ENCODE data around the gene ARHGAP42.

GRCh38 chr11:100892886-100893285 lies 205.8 kb downstream of the ARHGAP42 start:
- TF ChIP-seq RARB (CRISPR knock-in tag; IDR thresholded peaks at IDR 0.05): no peak
- no peak for TF ChIP-seq PATZ1 (CRISPR knock-in tag; IDR thresholded peaks at IDR 0.05; ENCODE audit: borderline replicate concordance)
- no peak for TF ChIP-seq ZNF565 (CRISPR knock-in tag; conservative IDR thresholded peaks at IDR 0.05; ENCODE audit: low read depth)
- no peak for TF ChIP-seq OSR1 (CRISPR knock-in tag; IDR thresholded peaks at IDR 0.05)
- TF ChIP-seq PPARA (CRISPR knock-in tag; IDR thresholded peaks at IDR 0.05; ENCODE audit: borderline replicate concordance): no peak
- TF ChIP-seq TCF4 (CRISPR knock-in tag; IDR thresholded peaks at IDR 0.05; ENCODE audit: borderline replicate concordance): no peak
- TF ChIP-seq ZC3H10 (CRISPR knock-in tag; IDR thresholded peaks at IDR 0.05): no peak
- no peak for TF ChIP-seq TSHZ2 (CRISPR knock-in tag; IDR thresholded peaks at IDR 0.05)
